NT2/D1 (cell line): ENCODE measurements around the gene BDP1.

Experiments used
- SUZ12 ChIP-seq: IDR thresholded peaks from 2 replicates; pipeline ENCODE4 v1.6.1; 2011; ENCODE audit not compliant: insufficient read length, insufficient read depth; ENCODE audit errors: extremely low read depth
- YY1 ChIP-seq: IDR thresholded peaks from 2 replicates; pipeline ENCODE4 v1.6.1; 2011; ENCODE audit not compliant: insufficient read length, insufficient read depth
- ZNF274 ChIP-seq: IDR thresholded peaks from 2 replicates; pipeline ENCODE4 v1.6.1; 2011; ENCODE audit warnings: mild to moderate bottlenecking, low read depth, low read length

- TF ChIP-seq YY1: no peak
- no peak for TF ChIP-seq SUZ12
- no peak for TF ChIP-seq ZNF274
Measured at GRCh38 chr5:71588533-71588885, 133.1 kb downstream of the BDP1 start.
